ENCODE results near the gene RIMBP2.
"Not testable (repeated sequence)": the region's sequence is repeated elsewhere in the genome, so short reads cannot be mapped to it uniquely, and the experiment has no call there.

The RIMBP2 gene, protein sequence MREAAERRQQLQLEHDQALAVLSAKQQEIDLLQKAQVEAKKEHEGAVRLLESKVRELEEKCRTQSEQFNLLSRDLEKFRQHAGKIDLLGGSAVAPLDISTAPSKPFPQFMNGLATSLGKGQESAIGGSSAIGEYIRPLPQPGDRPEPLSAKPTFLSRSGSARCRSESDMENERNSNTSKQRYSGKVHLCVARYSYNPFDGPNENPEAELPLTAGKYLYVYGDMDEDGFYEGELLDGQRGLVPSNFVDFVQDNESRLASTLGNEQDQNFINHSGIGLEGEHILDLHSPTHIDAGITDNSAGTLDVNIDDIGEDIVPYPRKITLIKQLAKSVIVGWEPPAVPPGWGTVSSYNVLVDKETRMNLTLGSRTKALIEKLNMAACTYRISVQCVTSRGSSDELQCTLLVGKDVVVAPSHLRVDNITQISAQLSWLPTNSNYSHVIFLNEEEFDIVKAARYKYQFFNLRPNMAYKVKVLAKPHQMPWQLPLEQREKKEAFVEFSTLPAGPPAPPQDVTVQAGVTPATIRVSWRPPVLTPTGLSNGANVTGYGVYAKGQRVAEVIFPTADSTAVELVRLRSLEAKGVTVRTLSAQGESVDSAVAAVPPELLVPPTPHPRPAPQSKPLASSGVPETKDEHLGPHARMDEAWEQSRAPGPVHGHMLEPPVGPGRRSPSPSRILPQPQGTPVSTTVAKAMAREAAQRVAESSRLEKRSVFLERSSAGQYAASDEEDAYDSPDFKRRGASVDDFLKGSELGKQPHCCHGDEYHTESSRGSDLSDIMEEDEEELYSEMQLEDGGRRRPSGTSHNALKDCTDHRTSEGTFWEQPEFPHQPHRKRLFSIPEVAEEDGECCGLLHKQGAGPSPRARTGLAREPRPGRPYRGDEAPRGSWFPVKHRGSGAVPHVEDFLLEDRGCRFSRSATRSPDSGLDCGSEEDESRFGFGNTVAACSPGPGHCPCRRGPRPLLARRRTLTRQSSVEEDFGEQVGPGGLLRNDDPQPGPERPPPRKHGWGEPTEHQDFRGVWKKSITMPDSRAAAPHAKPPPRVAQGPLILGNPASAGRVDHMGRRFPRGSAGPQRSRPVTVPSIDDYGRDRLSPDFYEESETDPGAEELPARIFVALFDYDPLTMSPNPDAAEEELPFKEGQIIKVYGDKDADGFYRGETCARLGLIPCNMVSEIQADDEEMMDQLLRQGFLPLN (N-terminal part only)

DNA sequence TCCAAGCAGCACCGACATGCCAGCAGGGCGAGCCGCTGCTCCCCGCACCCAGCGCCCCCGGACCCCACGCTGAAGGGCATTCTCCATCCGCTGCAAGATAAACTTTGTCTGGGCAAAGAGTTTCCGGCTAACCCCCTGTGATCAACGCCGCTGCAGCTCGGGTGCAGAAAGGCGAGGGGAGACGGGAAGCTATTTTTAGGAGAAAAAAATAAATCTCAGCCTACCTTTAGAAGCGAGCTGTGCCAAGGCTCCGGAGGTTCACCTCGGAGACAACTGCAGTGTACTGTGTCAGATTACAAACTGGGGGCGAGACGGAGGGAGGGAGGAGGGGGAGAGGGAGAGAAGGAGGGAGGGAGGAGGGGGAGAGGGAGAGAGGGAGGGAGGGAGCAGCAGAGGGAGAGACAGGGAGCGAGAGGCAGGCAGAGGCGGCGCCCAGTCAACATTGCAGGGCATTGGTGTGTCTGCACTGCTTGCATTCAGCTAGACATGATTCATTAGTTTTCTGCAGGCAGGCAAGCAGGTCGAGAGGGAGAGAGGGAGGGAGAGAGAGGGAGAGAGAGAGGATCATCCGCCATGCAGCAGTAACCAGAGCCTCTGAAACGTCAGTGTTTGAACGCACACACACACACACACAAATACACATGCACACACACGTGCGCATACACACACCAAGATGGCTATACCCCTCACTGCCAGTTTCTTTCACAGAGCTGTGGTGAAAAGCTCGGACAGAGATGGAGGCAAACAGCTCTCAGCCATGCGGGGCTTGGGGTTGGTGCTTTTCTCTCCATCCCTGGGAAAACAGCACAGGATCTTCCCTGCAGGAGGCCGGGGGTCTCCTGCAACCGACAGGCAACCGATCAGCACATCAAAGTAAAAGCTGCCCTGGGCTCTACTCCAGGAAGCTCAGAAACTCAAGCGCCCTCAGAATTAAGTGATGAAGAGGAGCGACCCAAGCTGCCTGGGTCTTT, at the start of gene RIMBP2:
Gene RIMBP2 (minus strand): TSS at position 302 of the 971 bp plus-strand sequence. CDS start 237,286 bp downstream, outside the sequence.
- DNase-seq, result no peak

DNA sequence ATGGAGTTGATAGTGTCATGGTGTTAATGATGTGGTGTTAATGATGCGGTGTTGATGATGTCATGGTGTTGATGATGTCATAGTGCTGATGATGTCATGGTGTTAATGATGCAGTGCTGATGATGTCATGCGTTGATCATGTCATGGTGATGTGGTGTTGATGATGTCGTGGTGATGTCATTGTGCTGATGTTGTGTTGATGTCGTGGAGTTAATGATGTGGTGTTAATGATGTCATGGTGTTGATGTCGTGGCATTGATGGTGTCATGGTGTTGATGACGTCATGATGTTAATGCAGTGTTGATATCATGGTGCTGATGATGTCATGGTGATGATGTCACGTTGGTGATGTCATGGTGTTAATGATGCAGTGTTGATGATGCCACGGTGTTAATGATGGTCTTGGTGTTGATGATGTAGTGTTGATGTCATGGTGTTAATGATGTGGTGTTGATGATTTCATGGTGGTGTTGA, 49.1 kb upstream of the RIMBP2 start:
- DNase-seq, result no peak

DNA sequence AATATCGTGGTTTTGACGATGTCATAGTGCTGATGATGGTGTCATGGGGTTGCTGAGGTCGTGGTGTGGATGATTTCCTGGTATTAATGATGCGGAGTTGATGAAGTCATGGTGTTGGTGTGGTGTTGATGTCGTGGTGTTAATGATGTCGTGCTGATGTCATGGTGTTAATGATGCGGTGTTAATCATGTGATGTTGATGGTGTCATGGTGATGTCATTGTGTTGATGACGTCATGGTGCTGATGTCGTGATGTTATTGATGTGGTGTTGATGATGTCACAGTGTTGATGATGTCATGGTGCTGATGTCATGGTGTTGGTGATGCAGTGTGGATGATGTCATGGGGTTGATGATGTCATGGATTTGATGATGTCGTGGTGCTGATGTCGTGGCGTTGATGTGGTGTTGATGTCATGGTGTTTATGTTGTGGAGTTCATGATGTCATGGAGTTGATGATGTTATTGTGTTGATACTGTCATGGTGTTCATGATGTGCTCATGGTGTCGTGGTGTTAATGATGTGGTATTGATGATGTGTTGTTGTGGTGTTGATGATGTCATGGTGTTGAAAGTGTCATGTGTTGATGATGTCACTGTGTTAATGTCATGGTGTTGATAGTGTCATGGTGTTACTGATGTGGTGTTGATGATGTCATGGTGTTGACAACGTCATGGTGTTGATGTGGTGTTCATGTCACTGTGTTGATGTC, 48.5 kb upstream of the RIMBP2 start:
- DNase-seq, result no peak

DNA sequence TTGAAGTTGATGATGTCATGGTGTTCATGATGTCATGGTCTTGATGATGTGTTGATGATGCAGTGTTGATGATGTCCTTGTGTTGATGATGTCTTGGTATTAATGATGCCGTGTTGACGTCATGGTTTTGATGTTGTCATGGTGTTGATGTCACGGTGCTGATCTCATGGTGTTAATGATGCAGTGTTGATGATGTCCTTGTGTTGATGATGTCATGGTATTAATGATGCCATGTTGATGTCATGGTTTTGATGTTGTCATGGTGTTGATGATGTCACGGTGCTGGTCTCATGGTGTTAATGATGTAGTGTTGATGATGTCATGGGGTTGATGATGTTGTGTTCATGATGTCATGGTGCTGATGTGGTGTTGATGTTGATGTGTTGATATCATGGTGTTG, 48.0 kb upstream of the RIMBP2 start:
- DNase-seq, result no peak

DNA sequence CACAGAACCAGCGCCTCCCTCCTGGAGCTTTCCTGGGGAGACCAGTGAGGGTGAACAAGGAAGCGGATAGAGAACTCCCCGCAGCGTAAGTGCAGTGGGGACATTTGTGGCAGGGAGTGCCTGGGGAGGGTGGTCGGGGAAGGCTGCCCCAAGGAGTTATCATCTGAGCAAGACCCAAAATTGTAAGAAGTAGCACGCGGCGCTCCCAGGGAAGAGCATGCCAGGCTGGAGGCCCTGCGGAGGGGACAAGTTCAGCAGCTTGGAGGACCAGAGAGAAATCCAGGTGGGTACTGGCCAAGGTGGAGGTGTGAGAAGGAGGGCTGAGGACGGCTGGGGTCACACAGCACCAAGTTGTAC, 46.2 kb upstream of the RIMBP2 start:
- no peak for DNase-seq

DNA sequence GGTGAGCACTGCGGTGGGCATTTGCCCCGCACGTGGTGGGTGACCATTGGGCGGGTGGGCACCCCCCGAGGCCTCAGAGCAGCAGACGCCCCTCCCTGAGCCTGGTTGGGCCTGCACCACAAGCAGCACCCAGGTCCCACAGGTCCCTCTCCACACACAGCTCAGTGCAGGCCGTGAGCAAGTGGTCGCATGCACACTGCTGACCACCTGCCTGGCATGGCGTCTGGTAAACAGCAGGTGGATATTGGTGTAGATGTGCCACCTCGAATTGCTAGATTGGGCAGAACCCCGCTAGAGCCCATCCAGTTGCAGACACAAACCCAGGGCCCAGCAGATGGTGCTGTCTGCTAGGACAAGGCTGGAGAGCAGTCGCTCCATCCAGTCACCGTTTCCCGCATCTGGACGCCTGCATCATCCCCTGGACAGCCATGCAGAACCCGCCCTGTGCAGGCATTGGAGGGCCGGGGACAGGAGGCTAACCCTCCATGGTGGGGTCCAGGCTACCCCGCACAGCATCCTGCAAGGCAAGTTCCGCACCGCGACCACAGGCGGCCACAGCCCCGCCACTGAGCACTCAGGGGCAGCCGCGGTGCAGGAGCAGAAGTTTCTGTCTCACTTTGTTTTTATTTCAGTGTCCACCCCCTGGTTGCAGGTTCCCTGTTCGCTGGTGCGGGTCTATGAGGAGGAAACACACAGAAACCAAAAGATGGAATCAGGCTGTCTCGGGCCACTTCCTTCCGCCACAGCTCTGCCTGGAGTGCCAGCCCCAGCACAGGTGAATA, 45.6 kb upstream of the RIMBP2 start:
- DNase-seq, result no peak

DNA sequence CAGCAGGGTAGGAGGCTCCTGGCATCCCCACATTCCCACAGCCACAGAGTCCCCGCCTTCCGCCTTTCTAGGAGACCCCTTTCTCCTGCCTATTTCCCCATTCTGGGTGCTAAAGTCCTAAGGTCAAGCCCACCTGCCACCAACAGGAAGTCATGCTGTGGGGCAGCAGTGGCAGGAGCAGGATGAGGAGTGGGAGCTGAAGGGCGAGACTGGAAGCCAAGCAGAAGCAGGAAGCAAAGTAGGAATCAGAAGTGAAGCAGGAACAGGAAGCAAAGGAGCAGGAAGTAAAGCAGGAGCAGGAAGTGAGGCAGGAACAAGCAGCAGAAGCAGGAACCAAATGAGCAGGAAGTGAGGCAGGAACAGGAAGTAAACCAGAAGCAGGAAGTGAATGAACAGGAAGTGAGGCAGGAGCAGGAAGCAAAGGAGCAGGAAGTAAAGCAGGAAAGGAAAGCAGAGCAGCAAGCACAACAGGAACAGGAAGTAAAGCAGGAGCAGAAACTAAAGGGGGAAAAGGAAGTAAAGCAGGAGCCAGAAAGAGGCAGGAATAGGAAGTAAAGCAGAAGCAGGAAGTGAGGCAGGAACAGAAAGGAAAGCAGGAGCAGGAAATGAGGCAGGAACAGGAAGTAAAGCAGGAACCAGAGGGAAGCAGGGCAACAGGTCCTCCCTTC, 38.3 kb upstream of the RIMBP2 start:
- no peak for DNase-seq

DNA sequence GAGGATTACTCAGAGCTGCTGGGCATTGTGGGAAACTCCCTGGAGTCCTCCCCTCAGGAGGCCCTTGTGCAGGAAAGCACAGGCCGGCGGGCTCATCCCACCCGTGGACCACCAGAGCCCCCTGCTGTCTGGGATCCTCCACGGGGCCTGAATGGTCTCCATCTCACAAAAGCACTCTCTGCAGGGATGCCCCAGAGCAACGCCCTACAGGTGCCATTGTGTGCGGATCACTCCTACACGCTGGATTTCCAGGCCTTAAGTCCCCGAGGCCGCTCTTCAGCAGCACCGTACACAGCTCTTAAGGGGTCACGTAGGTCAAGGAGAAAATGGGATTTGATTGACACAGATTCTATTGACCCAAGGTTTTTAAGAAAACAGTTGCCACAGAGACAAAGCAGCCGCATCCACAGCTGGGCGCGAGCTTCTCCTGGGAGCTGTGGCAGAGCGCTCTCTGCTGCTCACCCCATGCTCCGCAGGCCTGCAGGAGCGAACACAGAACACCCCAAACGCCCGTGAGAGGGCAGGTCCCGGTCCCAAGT, 36.7 kb upstream of the RIMBP2 start:
- DNase-seq, result no peak

DNA sequence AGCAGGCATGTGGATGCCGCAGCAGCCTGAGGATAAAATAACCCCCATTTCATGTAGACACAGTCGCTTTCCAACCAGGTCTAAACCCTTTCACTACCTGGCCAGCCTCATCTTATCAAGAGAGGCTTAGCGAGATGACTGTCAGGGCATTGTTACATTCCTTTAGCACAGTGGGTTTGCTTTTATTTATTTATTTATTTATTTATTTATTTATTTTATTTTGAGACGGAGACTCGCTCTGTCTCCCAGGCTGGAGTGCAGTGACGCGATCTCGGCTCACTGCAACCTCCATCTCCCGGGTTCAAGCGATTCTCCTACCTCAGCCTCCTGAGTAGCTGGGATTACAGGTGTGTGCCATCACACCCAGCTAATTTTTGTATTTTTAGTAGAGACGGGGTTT, 35.9 kb upstream of the RIMBP2 start:
- DNase-seq, result not testable (repeated sequence)

DNA sequence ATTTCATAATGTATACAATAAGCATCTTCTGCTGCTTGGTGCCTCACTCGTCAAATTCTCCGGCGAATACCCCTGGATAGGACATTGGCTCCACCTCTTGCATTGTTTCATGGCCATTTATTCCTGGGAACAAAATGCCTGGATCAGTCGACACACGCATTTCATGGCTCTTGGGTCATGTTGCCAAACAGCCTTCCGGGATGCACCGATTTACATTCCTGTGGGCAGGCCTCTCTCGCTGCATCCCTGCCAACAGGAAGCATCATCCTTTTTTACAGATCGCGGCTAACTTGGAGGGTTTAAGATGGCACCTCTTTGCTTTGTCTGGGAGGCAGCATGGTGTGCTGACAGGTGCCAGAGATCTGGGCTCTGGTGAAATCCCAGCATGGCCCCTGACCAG, 32.7 kb upstream of the RIMBP2 start:
- DNase-seq, result no peak

DNA sequence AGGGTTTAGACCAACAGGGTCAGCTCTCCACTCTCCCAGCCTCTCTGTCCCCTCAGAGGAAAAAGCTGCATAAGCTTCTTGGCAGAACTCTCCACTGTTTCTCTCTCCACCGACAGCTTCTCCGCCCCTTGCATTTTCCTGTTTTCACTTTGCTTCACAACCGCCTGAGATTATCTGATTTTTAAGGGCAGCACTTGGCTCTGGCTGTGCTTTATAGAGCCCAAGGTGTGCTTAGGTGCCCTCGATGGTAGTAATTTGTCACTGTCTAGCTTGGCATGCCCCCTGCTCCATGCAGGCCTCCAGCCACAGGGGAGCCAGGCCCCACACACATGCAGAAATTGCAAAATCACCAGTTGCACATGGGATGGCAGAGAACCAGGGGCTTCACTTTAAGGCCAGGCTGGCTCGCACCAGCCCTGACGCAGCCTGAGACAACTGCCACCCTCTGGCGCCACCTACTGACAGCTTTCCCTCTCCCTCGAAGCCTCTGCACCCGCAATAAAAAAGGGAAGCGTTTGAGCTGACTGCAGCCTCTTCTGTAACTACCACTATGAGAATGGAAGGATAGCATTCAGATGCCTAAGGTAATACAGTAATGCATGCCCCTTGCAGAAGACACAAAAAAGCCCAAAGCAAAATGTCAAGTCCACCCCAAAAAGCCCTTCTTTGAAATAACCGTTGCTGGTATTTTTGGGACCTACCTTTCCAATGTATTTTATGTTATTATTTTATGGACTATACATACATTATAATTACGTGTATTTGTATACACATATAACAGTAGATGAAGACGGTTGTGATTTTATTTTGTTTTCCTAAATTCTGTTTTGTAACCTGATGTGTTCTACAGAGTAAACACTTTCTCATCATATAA, 32.0 kb upstream of the RIMBP2 start:
- DNase-seq, result peak; percentile 5

DNA sequence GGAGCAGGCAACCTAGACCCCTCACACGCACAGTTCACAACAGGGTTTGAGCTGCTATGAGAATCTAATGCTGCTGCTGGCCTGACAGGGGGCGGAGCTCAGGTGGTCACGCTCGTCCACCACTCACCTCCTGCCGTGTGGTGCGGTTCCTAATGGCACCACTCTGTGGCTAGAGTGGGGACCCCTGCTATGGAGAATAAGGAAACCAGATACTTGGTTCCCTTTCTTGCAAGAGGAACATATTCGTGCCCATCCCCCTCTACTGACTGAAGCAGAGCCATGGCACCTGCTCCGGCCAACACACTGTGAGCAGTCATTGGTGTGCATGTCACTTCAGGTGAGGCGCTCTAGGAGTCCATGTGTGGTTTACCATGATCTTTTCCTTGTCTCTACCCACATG, 30.4 kb upstream of the RIMBP2 start:
- DNase-seq, result no peak

DNA sequence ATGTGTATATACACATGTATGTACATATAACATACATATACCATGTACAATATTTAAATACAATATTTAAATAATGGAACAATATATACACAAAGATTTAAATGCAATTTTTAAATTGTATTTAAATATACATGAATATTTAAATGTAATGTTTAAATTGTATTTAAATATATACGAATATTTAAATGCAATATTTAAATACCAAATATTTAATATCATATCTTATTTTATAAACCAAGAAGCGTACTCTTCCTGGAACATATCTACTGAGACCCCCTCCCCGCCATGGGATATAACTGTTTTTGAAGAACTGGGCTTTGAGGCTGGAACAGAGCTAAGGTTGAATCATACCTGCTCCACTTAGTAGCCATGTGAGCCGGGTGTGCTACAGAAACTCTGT, 29.8 kb upstream of the RIMBP2 start:
- no peak for DNase-seq

DNA sequence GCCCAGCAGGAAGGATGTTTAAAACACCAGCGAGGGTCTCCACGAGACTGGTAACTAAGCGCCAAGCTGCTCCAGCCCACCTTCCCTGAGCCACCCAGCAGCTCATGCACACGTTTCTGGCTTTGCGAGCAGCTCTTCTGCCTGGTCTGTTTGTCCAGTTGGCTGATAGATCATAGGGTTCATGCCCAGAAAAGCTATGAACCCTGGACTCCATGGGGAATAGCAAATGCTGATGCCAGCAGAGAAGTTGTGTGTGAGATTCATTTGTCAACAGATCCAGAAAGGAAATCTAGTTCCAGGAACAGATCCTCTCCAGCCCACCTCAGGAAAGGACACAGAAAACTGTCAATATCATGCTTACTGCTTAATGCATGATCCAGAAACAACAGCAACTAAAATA, 28.2 kb upstream of the RIMBP2 start:
- no peak for DNase-seq

DNA sequence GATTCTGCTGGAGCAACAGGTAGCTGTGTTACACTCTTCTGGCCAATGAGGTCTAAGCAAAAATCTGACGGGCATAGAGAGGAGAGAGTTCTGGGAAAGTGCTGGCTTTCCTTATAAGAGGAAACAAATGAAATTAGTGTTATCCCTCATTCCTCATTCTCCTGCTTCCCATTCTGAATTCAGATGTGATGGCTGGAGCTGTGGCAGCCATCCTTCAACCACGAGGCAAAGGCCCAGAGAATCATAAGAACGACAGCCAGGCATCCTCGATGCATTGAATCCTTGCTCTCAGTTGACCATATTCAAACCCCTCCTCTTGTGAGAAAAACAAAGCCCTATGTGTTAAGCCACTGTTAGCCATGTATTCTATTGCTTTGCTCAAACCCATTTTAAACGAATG, 27.5 kb upstream of the RIMBP2 start:
- no peak for DNase-seq

DNA sequence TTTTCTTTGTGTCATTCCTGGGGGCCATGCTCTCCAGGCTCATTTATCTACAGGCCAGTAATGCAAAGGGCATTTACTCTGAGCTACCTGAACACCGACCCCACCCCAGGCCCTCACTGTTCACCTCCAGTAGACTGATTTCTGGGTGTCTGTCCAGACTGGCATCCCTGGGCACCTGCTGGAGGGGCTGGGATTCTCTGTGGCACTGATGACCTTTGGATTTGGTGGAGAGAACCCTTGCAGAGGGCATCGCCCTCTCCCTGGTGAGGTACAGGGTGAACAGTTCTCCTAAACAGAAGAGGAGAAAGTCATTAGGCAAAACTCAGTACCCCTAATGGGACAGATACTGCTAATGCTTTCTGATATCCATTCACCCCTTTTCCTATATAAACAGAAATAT, 27.1 kb upstream of the RIMBP2 start:
- no peak for DNase-seq

DNA sequence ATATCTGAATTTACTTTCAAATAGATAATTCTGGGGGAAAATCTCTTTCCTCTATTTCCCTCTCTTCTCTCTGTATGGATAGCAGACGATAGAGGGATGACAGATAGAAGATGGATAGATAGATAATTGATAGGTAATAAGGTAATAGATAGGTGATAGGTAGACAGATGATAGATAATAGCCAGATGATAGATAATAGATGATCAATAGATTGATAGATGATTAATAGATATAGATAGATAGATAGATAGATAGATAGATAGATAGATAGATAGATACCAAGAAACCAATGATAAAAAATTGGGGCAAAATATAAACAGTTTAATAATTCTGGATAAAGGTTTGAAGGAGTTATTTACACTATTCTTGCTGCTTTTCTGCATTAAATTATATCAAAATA, 26.6 kb upstream of the RIMBP2 start:
- no peak for DNase-seq

DNA sequence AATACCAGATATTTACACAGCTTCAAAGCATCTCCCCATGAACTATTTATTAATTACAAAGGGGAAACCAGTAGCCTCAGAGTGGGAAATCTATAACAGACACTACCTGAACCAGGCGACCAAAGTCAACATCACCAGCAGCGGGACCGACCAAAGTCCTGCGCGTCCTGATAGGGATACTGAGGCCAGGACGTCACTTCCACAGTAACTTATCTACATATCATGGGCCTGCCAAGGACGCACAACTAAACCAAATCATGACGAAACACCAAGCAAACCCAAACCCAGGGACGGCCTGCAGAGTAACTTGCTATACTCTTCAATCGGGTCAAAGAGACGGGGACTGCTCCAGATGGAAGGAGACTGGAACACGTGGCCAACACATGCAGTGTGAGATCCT, 26.0 kb upstream of the RIMBP2 start:
- DNase-seq, result no peak

DNA sequence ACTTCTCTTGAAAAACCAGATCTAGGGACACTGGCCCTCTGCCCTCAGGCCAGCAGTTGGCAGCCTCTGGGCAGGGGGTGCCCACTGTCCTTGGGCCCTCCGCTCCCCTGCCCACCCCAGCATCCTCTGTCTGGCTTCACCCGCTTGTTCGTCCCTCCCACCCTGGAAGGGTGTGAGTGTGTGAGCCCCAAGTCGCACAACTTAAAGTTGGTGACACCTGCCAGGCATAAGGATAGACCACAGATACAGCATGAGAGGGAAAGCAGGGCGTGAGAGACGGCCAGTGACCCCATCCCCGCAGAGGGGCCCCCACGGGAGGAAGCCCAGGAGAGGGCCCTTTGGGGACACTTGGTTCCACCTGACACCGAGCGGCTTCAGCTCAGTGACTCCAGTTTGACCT, 23.5 kb upstream of the RIMBP2 start:
- DNase-seq, result no peak

Measured in NCI-H446 treated with DMSO at 0.1 percent for 48 hours (cell line).